ENCODE results near the gene MINPP1. TPM values are rescaled to one million over a fixed set of nuclear protein-coding genes. Genes with fewer than 3 reads are reported as not detected.

MINPP1 gene
- total RNA-seq, 1 experiment from 2014 or later, result 37.0 TPM

GRCh38 chr10:87593702-87594101 is 89.0 kb downstream of the MINPP1 start:
- Histone ChIP-seq H3K36me3 (ENCODE audit: control insufficient read depth, insufficient read depth, low read length) (no peaks in the 10 kb centered on the region), H3K27ac (ENCODE audit: low read length) (no peak overlapping the region), H3K9me3 (ENCODE audit: control insufficient read depth, insufficient read depth, low read depth, low read length) (no peaks in the 10 kb centered on the region), H3K4me3 (ENCODE audit: low read depth in 2 of 2, low read length in 2 of 2) (no peak overlapping the region), H3K4me1 (ENCODE audit: control insufficient read depth, insufficient read depth, low read length) (no peaks in the 10 kb centered on the region), H3K27me3 (ENCODE audit: control insufficient read depth, insufficient read depth, low read length) (peaks cover 3% of the 10 kb centered on the region; the same call in 1 of the 2 replicates)
- in situ Hi-C loops (cut with HindIII; ENCODE audit: low pct_unique_long_range_greater_than_20kb, low sequenced_read_pairs), result no loop called here
- intact Hi-C loops (cut with micrococcal nuclease; ENCODE audit: unreplicated experiment), result no loop called here
- TF ChIP-seq CTCF (IDR thresholded peaks at IDR 0.05) (no peak), TCF7L2 (IDR thresholded peaks at IDR 0.05; ENCODE audit: low read depth, low read length) (no peak), REST (IDR thresholded peaks at IDR 0.05; ENCODE audit: insufficient read depth in 1 of 2, low read depth in 2 of 2, low read length in 1 of 2) (no peak), POLR2AphosphoS5 (IDR thresholded peaks at IDR 0.05; ENCODE audit: low read depth, low read length) (no peak), SIN3A (IDR thresholded peaks at IDR 0.05; ENCODE audit: borderline replicate concordance, insufficient read depth, low read depth, low read length) (no peak)
- ATAC-seq (no peak), DNase-seq (ENCODE audit: low read depth, low spot score) (no peak)
- ChIA-PET POLR2A (no interaction called here), CTCF (no interaction called here)
- no TSS peak for BruUV-seq (replicated peaks)

- no peak for DNase-seq (ENCODE audit: low read depth, low spot score)
- ChIA-PET POLR2A (no interaction called here), CTCF (no interaction called here)
- Histone ChIP-seq H3K4me3 (ENCODE audit: low read depth in 2 of 2, low read length in 2 of 2) (no peak overlapping the region), H3K36me3 (ENCODE audit: control insufficient read depth, insufficient read depth, low read length) (no peaks in the 10 kb centered on the region), H3K4me1 (ENCODE audit: control insufficient read depth, insufficient read depth, low read length) (no peaks in the 10 kb centered on the region), H3K9me3 (ENCODE audit: control insufficient read depth, insufficient read depth, low read depth, low read length) (no peaks in the 10 kb centered on the region), H3K27me3 (ENCODE audit: control insufficient read depth, insufficient read depth, low read length) (peaks cover 3% of the 10 kb centered on the region; the same call in 1 of the 2 replicates), H3K27ac (ENCODE audit: low read length) (no peak overlapping the region)
- no TSS peak for BruUV-seq (replicated peaks)
- TF ChIP-seq SIN3A (IDR thresholded peaks at IDR 0.05; ENCODE audit: borderline replicate concordance, insufficient read depth, low read depth, low read length), result no peak
- TF ChIP-seq REST (IDR thresholded peaks at IDR 0.05; ENCODE audit: insufficient read depth in 1 of 2, low read depth in 2 of 2, low read length in 1 of 2), result no peak
- no peak for TF ChIP-seq CTCF (IDR thresholded peaks at IDR 0.05)
- no peak for TF ChIP-seq TCF7L2 (IDR thresholded peaks at IDR 0.05; ENCODE audit: low read depth, low read length)
- no peak for TF ChIP-seq POLR2AphosphoS5 (IDR thresholded peaks at IDR 0.05; ENCODE audit: low read depth, low read length)
- ATAC-seq, result no peak
- in situ Hi-C loops (cut with HindIII; ENCODE audit: low pct_unique_long_range_greater_than_20kb, low sequenced_read_pairs), result no loop called here
- intact Hi-C loops (cut with micrococcal nuclease; ENCODE audit: unreplicated experiment), result no loop called here
These were observed 89.5 kb downstream of the MINPP1 start for GRCh38 chr10:87594181-87594580.
